NT2/D1 (cell line): Measurements from ENCODE around the gene WDR62.

Experiments
- SUZ12 ChIP-seq: IDR thresholded peaks from 2 replicates; pipeline ENCODE4 v1.6.1; 2011; ENCODE audit not compliant: insufficient read length, insufficient read depth; ENCODE audit errors: extremely low read depth
- YY1 ChIP-seq: IDR thresholded peaks from 2 replicates; pipeline ENCODE4 v1.6.1; 2011; ENCODE audit not compliant: insufficient read length, insufficient read depth
- ZNF274 ChIP-seq: IDR thresholded peaks from 2 replicates; pipeline ENCODE4 v1.6.1; 2011; ENCODE audit warnings: mild to moderate bottlenecking, low read depth, low read length

- TF ChIP-seq SUZ12 (no peak), YY1 (no peak), ZNF274 (no peak)
Measured at GRCh38 chr19:36051236-36051635, 3.5 kb upstream of the WDR62 start.
